ENCODE results near the gene CNFN. TPM values are rescaled to one million over a fixed set of nuclear protein-coding genes. Genes with fewer than 3 reads are reported as not detected.

The CNFN gene
- total and polyA plus RNA-seq, 7 donors = 0.24 to 1.0 (median 0.84) TPM; not detected in 4

GRCh38 chr19:42412227-42412626, 22.1 kb upstream of the CNFN start:
- TF ChIP-seq CTCF (IDR thresholded peaks at IDR 0.05) = no peak
- ATAC-seq (peak; percentile 47 to 75 (median 72)), DNase-seq (peak in 1 of 2 donors; percentile 64)
- H3K36me3 ChIP-seq (ENCODE audit: insufficient read depth in 1 of 2, low read depth in 1 of 2) = peaks cover 0 to 8% of the 10 kb centered on the region in 2 donors
- peaks cover 0 to 1% (median 0%) of the 10 kb centered on the region in 3 donors for H3K27me3 ChIP-seq (ENCODE audit: insufficient read depth in 3 of 3, low read length in 2 of 3)
- H3K4me1 ChIP-seq = no peaks in the 10 kb centered on the region
- intact Hi-C loops (cut with DNase I) = no loop called here
- H3K4me3 ChIP-seq = no peak overlapping the region
- 26 to 34% (median 32%) methylated on average over 7 of the region's 7 CpGs for WGBS, 3 donors
- no peaks in the 10 kb centered on the region for H3K9me3 ChIP-seq
- no peak overlapping the region for H3K27ac ChIP-seq

GRCh38 chr19:42411581-42412178, 21.6 kb upstream of the CNFN start:
- no peaks in the 10 kb centered on the region for H3K4me1 ChIP-seq
- no peak for ATAC-seq
- WGBS, 3 donors = 75 to 81% (median 78%) methylated on average over 8 of the region's 8 CpGs
- H3K4me3 ChIP-seq = no peak overlapping the region
- intact Hi-C loops (cut with DNase I) = no loop called here
- H3K9me3 ChIP-seq = no peaks in the 10 kb centered on the region
- peak in 1 of 2 donors; percentile 19 for DNase-seq
- no peak for TF ChIP-seq CTCF (IDR thresholded peaks at IDR 0.05)
- no peak overlapping the region for H3K27ac ChIP-seq
- peaks cover 0 to 1% (median 0%) of the 10 kb centered on the region in 3 donors for H3K27me3 ChIP-seq (ENCODE audit: insufficient read depth in 3 of 3, low read length in 2 of 3)
- peaks cover 0 to 8% of the 10 kb centered on the region in 2 donors for H3K36me3 ChIP-seq (ENCODE audit: insufficient read depth in 1 of 2, low read depth in 1 of 2)

- ATAC-seq = no peak
- peak in 1 of 2 donors; percentile 34 for DNase-seq
- Histone ChIP-seq H3K4me3 (no peak overlapping the region), H3K9me3 (no peaks in the 10 kb centered on the region), H3K27me3 (ENCODE audit: insufficient read depth in 3 of 3, low read length in 2 of 3) (peaks cover 0 to 1% (median 0%) of the 10 kb centered on the region in 3 donors), H3K27ac (no peak overlapping the region), H3K4me1 (no peaks in the 10 kb centered on the region), H3K36me3 (ENCODE audit: insufficient read depth in 1 of 2, low read depth in 1 of 2) (peaks cover 0 to 8% of the 10 kb centered on the region in 2 donors)
- intact Hi-C loops (cut with DNase I) = no loop called here
- TF ChIP-seq CTCF (IDR thresholded peaks at IDR 0.05) = no peak
- WGBS, 3 donors = 93 to 94% (median 93%) methylated on average over 28 to 30 of the region's 30 CpGs
Observed at GRCh38 chr19:42410371-42410770, 20.3 kb upstream of the CNFN start.

- Histone ChIP-seq H3K27ac (no peak overlapping the region), H3K36me3 (ENCODE audit: insufficient read depth in 1 of 2, low read depth in 1 of 2) (peaks cover 0 to 8% of the 10 kb centered on the region in 2 donors), H3K27me3 (ENCODE audit: insufficient read depth in 3 of 3, low read length in 2 of 3) (peaks cover 0 to 1% (median 0%) of the 10 kb centered on the region in 3 donors), H3K9me3 (no peaks in the 10 kb centered on the region), H3K4me3 (no peak overlapping the region), H3K4me1 (no peaks in the 10 kb centered on the region)
- WGBS, 3 donors = 36 to 50% (median 43%) methylated on average over 6 of the region's 6 CpGs
- peak in 1 of 2 donors; percentile 54 for DNase-seq
- no peak for TF ChIP-seq CTCF (IDR thresholded peaks at IDR 0.05)
- ATAC-seq = peak in 3 of 4 donors; percentile 18 to 42 (median 26)
- intact Hi-C loops (cut with DNase I) = no loop called here
Observed at GRCh38 chr19:42409477-42409876, 19.4 kb upstream of the CNFN start.

- WGBS, 3 donors = 95 to 97% (median 96%) methylated on average over 10 of the region's 10 CpGs
- DNase-seq (peak in 1 of 2 donors; percentile 15), ATAC-seq (no peak)
- peaks cover 0 to 8% of the 10 kb centered on the region in 2 donors for H3K36me3 ChIP-seq (ENCODE audit: insufficient read depth in 1 of 2, low read depth in 1 of 2)
- no peaks in the 10 kb centered on the region for H3K9me3 ChIP-seq
- H3K4me1 ChIP-seq = no peaks in the 10 kb centered on the region
- H3K27me3 ChIP-seq (ENCODE audit: insufficient read depth in 3 of 3, low read length in 2 of 3) = peaks cover 0 to 1% (median 0%) of the 10 kb centered on the region in 3 donors
- intact Hi-C loops (cut with DNase I) = no loop called here
- no peak for TF ChIP-seq CTCF (IDR thresholded peaks at IDR 0.05)
- H3K4me3 ChIP-seq = no peak overlapping the region
- H3K27ac ChIP-seq = no peak overlapping the region
Observed at GRCh38 chr19:42407816-42408175, 17.7 kb upstream of the CNFN start.
